ENCODE data around the gene C1orf226.

The C1orf226 gene

DNA sequence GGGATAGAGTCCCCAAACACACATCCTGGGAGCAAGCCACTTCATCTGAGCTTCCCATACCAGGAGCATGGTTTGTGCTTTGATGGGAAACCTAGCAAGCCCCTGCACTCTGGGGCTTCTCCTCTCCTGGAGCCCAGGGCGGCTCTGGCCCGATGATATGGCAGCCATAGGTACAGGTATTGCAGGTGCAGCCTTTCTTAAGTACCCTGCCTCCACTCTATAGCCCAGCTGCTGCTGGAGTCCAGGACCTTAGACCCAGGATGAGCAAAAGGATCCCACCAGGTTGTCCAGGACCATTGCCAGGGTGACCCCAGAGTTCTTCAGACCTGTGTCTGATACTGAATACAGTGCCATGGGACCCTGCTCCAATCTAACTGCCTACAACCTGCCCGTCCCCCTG, 4.2 kb downstream of the C1orf226 start:
- no peak for DNase-seq

DNA sequence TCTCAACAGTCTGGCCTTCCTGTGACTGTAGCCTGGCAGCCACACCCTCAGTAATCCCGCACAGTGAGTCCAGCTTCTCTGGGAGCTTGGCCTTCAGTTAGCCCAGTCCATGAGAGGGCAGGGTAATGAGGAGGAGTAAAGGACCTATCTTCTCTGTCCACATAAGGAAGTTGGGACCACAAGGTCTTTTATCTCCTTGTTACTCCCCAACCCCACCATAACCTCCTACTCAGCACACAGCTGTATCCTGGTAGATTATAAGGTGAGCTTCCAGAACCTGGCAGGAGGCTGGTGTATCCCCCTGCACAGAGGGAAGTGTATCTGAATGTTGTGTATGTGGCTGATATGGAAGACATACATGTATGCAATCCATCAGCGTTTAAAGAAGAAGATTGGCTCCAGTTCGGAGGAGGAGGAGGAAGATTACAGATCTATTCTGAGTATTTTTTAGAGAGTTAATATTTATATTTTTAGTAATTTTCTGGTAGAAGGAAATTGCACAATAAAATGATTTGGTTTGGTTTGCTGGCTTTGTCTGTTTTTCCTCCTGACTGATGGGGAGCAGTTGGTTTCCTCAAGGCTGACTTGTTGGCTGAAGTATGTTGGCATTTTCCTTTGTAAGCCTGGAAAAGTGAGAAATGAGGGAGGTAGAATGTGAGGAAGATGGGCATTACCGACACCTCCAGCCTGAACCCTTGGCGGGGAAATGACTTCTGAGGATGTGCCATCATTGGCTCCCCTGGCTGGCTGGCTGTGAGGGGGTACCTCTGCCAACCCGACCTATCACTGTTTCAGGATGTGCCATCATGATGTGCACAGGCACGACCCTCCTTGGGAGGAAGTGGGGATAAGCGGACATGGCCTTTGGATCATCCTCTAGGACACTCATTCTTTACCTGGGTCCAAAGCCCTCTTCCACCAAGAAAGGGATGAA, 5.0 kb downstream of the C1orf226 start:
- no peak for DNase-seq

GRCh38 chr1:162387226-162388082, 5.9 kb downstream of the C1orf226 start:
- DNase-seq = no peak

DNA sequence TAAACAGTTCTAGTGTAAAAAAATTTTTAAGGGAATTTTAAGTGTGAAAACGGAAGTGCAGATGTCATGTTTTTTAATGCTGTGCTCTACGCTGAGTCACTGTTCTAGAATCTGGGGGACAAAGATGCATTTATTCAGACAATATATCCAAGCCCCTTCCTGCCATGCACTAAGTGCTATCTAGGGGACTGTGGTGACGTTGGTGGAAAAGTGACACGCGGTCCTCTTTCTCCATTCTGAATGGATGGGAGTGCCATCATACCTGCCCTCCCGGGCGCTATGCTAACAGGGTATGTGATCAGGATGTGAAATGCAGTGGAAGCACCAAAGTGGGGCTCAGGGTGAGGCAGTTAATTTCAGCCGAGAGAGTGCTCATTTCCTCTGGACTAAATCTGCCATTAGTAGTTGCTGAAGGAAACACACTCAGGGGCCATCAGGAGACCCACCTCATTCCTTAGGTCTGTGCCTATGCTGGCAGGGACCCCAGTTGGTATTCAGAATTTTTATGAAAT, 6.6 kb downstream of the C1orf226 start:
- no peak for DNase-seq

DNA sequence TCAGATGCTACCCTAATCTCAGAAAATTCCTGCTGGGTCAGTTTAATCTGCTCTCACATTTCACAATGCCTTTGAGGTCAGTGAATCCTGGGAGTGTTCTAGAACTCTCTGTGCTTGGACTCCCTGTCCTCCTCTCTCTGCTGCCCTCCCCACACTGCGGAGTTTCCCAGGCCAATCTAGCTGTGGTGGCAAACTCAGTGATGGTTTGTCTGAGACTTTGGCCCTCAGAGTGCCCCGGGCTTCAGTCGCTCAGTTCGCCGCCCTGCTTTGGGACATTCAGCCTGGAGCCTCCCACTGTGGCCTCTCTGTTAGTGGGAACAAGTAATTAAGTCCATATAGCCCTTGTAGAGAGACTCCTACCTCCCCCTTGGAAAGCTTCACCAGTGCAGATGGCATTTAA, 7.1 kb downstream of the C1orf226 start:
- no peak for DNase-seq

- no peak for DNase-seq
These were observed 7.7 kb downstream of the C1orf226 start for GRCh38 chr1:162389021-162389818.

GRCh38 chr1:162389971-162390370, 8.4 kb downstream of the C1orf226 start:
- DNase-seq = no peak

DNA sequence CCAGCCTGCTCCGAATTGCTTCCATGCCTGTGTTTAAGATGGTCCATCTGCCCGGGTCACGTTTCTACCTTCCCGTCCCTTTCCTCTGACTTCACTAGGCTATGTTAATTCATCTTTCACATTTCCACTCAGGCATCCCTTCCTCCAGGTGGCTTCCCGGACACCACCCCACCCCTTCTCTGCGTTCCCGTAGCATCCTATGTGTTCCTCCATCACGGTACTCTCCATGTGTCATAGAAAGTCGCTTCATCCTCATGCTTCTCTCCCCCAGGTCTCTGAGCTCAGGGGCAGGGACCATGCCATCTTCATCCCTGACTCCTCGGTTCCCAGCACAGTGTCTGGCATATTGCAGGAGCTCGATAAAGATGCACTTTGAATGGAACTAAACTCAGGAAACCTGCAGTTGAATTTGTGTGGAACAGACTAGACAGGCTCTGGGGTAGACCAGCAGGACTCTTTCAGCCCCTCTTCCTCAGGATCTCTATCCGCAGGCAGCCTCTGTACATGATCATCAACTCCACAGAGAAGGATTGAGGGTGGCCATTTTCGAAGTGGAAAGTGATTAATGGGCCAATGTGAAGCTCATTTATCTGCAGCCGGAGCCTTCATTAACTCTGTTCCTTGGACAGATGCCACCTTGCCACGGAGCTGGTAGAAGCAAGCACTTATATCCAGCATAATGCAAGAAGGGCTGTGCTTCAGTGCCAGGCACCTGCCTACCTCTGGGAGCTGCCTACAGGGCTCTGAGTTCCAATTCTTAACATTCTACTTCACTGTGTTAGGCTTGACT, 9.1 kb downstream of the C1orf226 start:
- DNase-seq = no peak

DNA sequence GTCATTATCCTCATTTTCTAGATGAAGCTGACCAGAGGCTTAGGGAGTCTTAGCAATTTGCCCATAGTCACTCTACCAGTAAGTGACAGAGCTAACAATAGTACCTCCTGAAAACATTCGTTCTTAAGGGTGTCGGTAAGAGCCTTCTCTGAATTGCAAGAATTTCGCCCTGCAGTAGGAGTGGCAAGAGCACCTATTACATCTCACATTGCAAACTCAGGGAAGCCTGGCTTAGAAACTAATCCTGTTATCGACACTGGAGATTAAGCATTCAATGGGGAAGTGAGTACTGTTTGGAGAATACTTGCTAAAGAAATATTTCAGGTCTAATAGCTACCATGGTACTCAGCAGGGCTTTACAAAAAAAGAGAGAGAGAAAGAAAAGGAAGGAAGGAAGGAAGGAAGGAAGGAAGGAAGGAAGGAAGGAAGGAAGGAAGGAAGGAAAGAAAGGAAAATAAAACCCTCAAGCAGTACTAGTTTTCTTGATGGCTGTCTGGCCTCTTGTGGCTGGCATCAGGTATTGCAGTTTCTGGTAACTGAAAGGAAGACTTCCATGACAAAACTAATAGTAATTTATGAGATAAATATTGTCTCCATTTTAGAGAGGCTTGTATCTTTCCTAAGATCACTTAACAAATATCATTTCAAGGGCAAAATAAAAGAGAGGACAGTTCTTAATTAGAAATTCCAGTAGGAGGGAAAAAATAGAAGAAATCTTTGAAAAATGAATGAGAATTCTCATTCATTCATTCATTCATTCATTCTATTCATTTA, 10.4 kb downstream of the C1orf226 start:
- no peak for DNase-seq

- DNase-seq = no peak
These were observed 14.8 kb downstream of the C1orf226 start for GRCh38 chr1:162396201-162396906.

GRCh38 chr1:162397039-162397448, 15.5 kb downstream of the C1orf226 start:
- DNase-seq = no peak

GRCh38 chr1:162397943-162398560, 16.5 kb downstream of the C1orf226 start:
- DNase-seq = no peak

DNA sequence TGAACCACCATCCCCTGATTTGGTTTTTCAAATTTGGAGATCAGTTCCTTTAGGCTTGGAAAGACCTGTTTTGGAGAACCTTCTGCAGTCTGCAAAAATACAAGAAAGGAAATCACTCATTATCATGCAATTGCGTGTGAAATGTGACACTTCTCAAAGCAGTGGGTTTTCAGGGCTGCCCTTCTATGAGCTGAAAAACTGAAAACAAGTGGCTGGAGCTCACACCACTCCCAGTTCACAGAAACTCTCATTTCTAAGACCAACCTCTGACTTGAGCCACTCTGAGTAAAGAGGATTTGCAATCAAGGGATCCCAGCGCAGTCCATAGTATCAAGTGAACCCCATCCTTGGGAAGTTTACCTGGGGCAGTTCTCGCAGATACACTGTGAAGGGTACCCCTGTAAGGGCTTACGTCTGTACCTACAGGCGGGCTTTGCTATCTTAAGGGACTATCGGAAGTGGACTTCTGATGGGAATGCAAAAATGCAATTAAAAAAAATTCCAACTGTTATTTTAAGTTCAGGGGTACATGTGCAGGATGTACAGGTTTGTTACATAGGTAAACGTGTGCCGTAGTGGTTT, 17.6 kb downstream of the C1orf226 start:
- DNase-seq = no peak

- DNase-seq = no peak
These were observed 19.3 kb downstream of the C1orf226 start for GRCh38 chr1:162400790-162401355.

DNA sequence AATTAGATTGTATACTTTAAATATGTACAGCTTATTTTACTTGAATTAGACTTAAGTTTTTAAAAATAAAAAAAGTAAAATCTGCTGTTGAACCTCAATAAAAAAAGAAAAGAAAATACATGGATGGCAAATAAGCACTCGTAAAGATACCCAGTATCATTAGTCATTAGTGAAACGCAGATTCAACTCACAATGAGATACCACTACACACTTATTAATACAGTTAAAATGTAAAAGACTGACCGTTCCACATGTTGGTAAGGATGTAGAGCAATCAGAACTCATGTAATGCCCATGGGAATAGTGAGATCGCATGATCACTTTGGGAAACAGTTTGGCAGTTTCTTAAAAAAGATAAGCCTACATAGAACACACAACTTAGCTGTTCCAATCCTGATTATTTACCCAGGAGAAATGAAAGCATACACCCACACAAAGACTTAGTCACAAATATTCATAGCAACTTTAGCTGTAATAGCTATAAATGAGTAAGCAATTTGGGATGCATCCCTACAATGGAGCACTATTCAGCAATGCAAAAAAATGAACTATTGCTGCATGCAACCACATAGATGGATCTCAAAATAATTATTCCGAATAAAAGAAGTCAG, 23.1 kb downstream of the C1orf226 start:
- no peak for DNase-seq

GRCh38 chr1:162405800-162406199, 24.3 kb downstream of the C1orf226 start:
- DNase-seq = no peak

- DNase-seq = no peak
These were observed 25.3 kb downstream of the C1orf226 start for GRCh38 chr1:162406811-162407210.

DNA sequence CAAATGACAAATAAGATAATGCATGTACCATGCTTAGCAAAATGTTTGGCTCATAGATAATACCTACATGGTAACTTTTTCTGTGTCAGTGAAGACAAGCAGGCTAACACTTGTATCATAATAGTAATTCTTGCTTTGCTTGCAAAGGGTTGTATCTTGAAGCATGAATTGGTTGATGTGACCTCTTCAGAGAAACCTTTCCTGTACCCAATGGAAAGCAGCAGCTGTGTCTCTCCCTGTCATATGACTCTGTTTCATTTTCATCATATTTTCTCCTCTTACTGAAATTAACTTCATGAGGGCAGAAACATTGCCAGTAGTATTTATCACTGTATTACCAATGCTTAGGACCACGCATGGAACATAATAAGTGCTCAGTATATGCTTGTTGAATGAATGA, 26.0 kb downstream of the C1orf226 start:
- no peak for DNase-seq

- DNase-seq = no peak
These were observed 30.5 kb downstream of the C1orf226 start, which contains the start of gene SH2D1B for GRCh38 chr1:162412002-162412401. SH2D1B (minus strand) TSS chr1:162412136; CDS start chr1:162412016, 120 bp downstream.
